Activated CD8-positive, alpha-beta T cell treated with anti-CD3 and anti-CD28 coated beads for 36 hours (primary cell): ENCODE results near the gene POLE3. TPM values are rescaled to one million over a fixed set of nuclear protein-coding genes. Genes with fewer than 3 reads are reported as not detected.

Experiments
- ATAC-seq: fragments of 200-7000 bp; cut with Tn5 transposase; one replicate; pipeline ENCODE4 v1.10.0; 2021; ENCODE audit warnings: mild to moderate bottlenecking, moderate library complexity
- CTCF ChIA-PET: fragments of 350-600 bp; sonication (Branson Sonifier 250); formaldehyde crosslinking; loops from one replicate; lab custom pipeline; 2021; ENCODE audit warnings: antibody characterized with exemption; lab: Charles Lee
- POLR2A ChIA-PET: fragments of 350-600 bp; sonication (Branson Sonifier 250); formaldehyde crosslinking; loops from one replicate; lab custom pipeline; 2021; ENCODE audit warnings: antibody characterized with exemption; lab: Charles Lee
- DNase-seq: peaks from one replicate; pipeline ENCODE4 v3.0.0-alpha.2; 2020
- H3K27ac Mint-ChIP-seq: one replicate; pipeline ENCODE4 v1.8.0; 2021; ENCODE audit warnings: mild to moderate bottlenecking, mixed read lengths
- H3K27me3 Mint-ChIP-seq: one replicate; pipeline ENCODE4 v1.8.0; 2021; ENCODE audit warnings: mixed read lengths
- H3K36me3 Mint-ChIP-seq: one replicate; pipeline ENCODE4 v1.8.0; 2021; ENCODE audit warnings: low read depth, mixed read lengths
- H3K4me1 Mint-ChIP-seq: one replicate; pipeline ENCODE4 v1.8.0; 2021; ENCODE audit warnings: low read depth, mixed read lengths
- H3K4me3 Mint-ChIP-seq: one replicate; pipeline ENCODE4 v1.8.0; 2021; ENCODE audit warnings: mild to moderate bottlenecking, moderate library complexity, mixed read lengths
- H3K9me3 Mint-ChIP-seq: one replicate; pipeline ENCODE4 v1.8.0; 2021; ENCODE audit warnings: mixed read lengths
- intact Hi-C: fragments of 100-400 bp; cut with micrococcal nuclease; formaldehyde crosslinking; loops from one replicate; pipeline ENCODE4 v1.10.0; 2022
- total RNA-seq, 2 experiments: library from RNA; stranded (reverse); gene quantifications; one replicate each; pipeline ENCODE4 v1.2.3, GENCODE V29; 2021
- TF ChIP-seq, protein P1 (sequence below): fragments of 200-600 bp; IDR thresholded peaks from one replicate; pipeline ENCODE4 v1.8.0; 2022; ENCODE audit warnings: antibody characterized with exemption, mild to moderate bottlenecking

The POLE3 gene
- total RNA-seq, 2 experiments from 2014 or later = 49.0 to 50.9 TPM

DNA sequence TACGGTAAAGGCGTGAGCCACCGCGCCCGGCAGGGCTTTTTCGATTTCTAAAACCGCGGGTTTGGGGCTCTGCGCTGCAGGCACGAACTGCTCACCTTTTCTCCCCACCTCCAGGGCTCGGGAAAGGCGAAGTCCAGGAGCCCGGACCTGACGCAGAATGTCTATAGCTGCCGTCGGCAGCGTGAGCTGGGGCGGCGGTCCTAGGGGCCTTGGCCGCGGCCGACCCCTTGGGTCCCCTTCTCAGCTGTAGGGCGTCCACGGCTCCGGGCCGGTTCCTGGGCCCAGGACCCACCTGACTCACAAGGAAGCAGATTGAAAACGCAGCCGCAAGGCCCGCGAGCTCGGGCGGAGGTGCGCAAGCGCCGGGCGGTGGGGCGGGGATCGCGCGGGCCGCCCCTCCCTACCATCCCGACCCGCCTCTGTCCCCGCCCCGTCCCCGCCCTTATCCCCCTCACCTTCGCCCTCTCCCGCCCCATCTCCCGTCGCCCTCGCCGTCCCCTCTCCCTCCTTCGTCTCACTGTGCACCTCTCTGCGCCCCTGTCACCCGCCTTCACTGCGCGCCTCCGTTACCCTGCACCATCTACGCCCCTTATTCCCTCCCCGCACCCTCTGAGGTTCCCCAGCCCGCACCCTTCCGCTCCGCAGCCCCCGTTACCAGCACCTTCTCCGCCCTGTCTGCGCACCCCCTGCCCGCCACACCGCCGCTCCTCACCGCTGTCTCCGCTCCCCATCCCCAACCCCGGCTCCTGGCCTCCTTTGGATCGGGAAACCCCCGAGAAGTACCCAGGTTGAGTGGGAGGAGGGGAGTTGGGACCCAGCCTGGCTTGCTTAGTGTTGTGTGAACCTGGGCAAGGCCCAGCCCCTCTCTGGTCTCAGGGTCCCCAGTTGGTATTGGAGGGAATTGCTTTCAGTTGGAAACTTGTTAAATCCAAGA lies 33.6 kb downstream of the POLE3 start, which contains the start of gene HDHD3:
TSS of gene HDHD3 (minus strand) at position 353 of the 934 bp plus-strand sequence. CDS start 2,632 bp downstream, outside the sequence.
- ATAC-seq = peak; percentile 92
- ChIA-PET CTCF (interaction anchor here (1.5 to 1.8 kb wide), 2 partner anchors 24 to 102 kb away, joined by 5 to 6 read pairs; partner anchors contain the start of genes ALAD, CDC26 and PRPF4), POLR2A (interaction anchor here (0.7 kb wide), 1 partner anchor 9 kb away, joined by 4 read pairs; no protein-coding TSS in a partner anchor)
- intact Hi-C loops = no loop called here
- peak; percentile 84 for DNase-seq
- H3K4me3 Mint-ChIP-seq = peak within 1 kb of the TSS; percentile 81
- H3K4me1 Mint-ChIP-seq = peaks cover 16% of the 10 kb centered on the region
- H3K9me3 Mint-ChIP-seq = no peaks in the 10 kb centered on the region
- TF ChIP-seq, protein P1, sequence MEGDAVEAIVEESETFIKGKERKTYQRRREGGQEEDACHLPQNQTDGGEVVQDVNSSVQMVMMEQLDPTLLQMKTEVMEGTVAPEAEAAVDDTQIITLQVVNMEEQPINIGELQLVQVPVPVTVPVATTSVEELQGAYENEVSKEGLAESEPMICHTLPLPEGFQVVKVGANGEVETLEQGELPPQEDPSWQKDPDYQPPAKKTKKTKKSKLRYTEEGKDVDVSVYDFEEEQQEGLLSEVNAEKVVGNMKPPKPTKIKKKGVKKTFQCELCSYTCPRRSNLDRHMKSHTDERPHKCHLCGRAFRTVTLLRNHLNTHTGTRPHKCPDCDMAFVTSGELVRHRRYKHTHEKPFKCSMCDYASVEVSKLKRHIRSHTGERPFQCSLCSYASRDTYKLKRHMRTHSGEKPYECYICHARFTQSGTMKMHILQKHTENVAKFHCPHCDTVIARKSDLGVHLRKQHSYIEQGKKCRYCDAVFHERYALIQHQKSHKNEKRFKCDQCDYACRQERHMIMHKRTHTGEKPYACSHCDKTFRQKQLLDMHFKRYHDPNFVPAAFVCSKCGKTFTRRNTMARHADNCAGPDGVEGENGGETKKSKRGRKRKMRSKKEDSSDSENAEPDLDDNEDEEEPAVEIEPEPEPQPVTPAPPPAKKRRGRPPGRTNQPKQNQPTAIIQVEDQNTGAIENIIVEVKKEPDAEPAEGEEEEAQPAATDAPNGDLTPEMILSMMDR = no peak
- H3K27me3 Mint-ChIP-seq = no peaks in the 10 kb centered on the region
- peaks cover 6% of the 10 kb centered on the region for H3K36me3 Mint-ChIP-seq
- H3K27ac Mint-ChIP-seq = peak within 1 kb of the TSS; percentile 80

GRCh38 chr9:113375057-113376023 lies 35.1 kb downstream of the POLE3 start:
- Mint-ChIP-seq H3K27me3 (no peaks in the 10 kb centered on the region), H3K36me3 (peaks cover 6% of the 10 kb centered on the region), H3K4me3 (peak overlapping the region; percentile 81), H3K9me3 (no peaks in the 10 kb centered on the region), H3K4me1 (peaks cover 13% of the 10 kb centered on the region), H3K27ac (peak overlapping the region; percentile 78)
- ChIA-PET CTCF (interaction anchor here (0.7 to 1.8 kb wide), 4 partner anchors 26 to 339 kb away, joined by 3 to 6 read pairs (median 4); partner anchors contain the start of genes ALAD, CDC26 and PRPF4), POLR2A (interaction anchor here (0.9 kb wide), 1 partner anchor 100 kb away, joined by 3 read pairs; the partner anchor contains the start of genes CDC26 and PRPF4)
- intact Hi-C loops = no loop called here
- TF ChIP-seq, protein P1 = no peak
- DNase-seq (no peak), ATAC-seq (no peak)

GRCh38 chr9:113373676-113374392 lies 36.6 kb downstream of the POLE3 start:
- Mint-ChIP-seq H3K4me3 (no peak overlapping the region), H3K9me3 (no peaks in the 10 kb centered on the region), H3K36me3 (peaks cover 6% of the 10 kb centered on the region), H3K4me1 (peaks cover 13% of the 10 kb centered on the region), H3K27ac (no peak overlapping the region), H3K27me3 (no peaks in the 10 kb centered on the region)
- TF ChIP-seq, protein P1 = no peak
- POLR2A ChIA-PET = interaction anchor here (0.9 kb wide), 1 partner anchor 99 kb away, joined by 3 read pairs; the partner anchor contains the start of genes CDC26 and PRPF4
- ATAC-seq (no peak), DNase-seq (no peak)
- CTCF ChIA-PET = interaction anchor here (1.1 kb wide), 1 partner anchor 66 kb away, joined by 3 read pairs; no protein-coding TSS in a partner anchor
- intact Hi-C loops = no loop called here

DNA sequence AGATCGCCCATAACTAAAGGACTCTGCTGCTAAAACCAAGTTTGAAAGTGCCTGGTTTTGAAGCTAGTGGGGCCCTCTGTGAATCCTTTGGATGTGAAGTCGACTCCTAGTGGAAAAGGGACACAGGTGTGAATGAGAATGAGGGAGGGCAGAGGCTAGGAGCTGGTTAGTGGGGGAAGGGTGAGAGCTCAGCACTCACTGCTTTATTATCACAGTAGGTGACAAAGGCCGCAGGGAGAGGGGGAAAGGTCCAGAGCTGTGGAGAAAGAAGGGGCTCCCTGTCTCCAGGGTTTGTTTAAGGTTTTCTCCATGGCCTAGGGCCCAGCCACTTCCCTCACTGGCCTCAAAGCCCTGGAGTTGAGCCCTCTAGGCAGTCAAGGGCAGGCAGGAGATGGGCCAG lies 37.2 kb downstream of the POLE3 start:
- H3K9me3 Mint-ChIP-seq = no peaks in the 10 kb centered on the region
- ATAC-seq (no peak), DNase-seq (no peak)
- H3K27me3 Mint-ChIP-seq = no peaks in the 10 kb centered on the region
- TF ChIP-seq, protein P1 = no peak
- H3K4me3 Mint-ChIP-seq = no peak overlapping the region
- ChIA-PET POLR2A (no interaction called here), CTCF (no interaction called here)
- no peak overlapping the region for H3K27ac Mint-ChIP-seq
- H3K36me3 Mint-ChIP-seq = peaks cover 6% of the 10 kb centered on the region
- peaks cover 13% of the 10 kb centered on the region for H3K4me1 Mint-ChIP-seq
- intact Hi-C loops = no loop called here
